Suppressor macrophage (primary cell): ENCODE data around the gene VAX1.
A peak's percentile ranks its signal among the peaks of the same experiment; 100 is the strongest.
"Not testable (repeated sequence)": the region's sequence is repeated elsewhere in the genome, so short reads cannot be mapped to it uniquely, and the experiment has no call there.

Experiments
- DNase-seq, 4 experiments: peaks; one replicate each; pipeline ENCODE4 v3.0.0-alpha.2; 2020 to 2022

Gene VAX1

GRCh38 chr10:117135480-117136140, 2.5 kb downstream of the VAX1 start:
- DNase-seq, result no peak

- DNase-seq, result peak in 1 of 4 experiments; percentile 6
These were observed 3.1 kb downstream of the VAX1 start for GRCh38 chr10:117135026-117135372.

DNA sequence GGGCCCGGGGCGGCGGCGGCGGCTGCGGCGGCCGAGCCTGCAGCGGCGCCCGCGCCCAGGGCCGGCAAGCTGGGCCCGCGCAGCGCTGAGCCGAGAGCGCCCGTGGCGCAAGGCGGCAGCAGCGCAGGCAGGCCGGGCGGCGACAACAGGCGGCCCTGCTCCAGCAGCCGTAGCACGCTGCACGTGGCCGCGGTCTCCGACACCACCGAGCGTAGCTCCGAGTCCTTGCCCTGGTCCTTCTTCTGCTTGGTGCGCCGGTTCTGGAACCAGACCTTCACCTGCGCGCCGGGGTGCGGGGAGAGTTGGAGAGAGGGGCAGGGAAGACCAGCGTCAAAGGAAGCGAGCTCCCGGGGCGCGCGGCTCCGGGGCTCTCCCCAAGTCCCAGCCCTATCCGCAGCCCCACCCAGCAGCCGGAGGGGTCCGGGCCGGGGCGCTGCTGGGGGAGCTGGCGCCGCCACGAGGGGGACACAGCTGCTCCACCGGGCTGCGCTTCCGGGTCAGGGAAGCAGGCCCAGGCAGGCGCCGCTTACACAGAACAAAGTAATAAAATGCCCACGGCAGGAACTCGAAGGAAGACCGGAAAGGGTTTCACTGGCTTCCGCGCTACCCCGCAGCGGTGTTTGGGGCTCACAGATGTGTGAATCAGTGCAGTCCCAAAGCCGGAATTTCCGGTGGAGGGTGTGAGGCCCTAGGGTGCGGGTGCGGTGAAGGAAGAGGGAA, 3.6 kb downstream of the VAX1 start:
- DNase-seq, result peak in 3 of 4 experiments; percentile 17 to 65 (median 45)

DNA sequence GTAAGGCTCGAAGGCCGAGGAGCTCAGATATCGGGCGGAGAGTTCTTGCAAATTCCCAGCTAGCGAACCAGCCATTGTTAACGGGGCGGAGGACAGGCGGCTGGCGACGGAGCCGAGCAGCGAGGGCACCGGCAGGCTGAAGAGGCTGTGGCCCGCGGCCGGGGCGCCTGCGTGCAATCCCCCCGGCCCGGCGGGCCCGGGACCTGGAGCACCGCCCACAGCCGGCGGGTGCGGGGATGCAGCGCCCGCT, 4.1 kb downstream of the VAX1 start:
- DNase-seq, result no peak

DNA sequence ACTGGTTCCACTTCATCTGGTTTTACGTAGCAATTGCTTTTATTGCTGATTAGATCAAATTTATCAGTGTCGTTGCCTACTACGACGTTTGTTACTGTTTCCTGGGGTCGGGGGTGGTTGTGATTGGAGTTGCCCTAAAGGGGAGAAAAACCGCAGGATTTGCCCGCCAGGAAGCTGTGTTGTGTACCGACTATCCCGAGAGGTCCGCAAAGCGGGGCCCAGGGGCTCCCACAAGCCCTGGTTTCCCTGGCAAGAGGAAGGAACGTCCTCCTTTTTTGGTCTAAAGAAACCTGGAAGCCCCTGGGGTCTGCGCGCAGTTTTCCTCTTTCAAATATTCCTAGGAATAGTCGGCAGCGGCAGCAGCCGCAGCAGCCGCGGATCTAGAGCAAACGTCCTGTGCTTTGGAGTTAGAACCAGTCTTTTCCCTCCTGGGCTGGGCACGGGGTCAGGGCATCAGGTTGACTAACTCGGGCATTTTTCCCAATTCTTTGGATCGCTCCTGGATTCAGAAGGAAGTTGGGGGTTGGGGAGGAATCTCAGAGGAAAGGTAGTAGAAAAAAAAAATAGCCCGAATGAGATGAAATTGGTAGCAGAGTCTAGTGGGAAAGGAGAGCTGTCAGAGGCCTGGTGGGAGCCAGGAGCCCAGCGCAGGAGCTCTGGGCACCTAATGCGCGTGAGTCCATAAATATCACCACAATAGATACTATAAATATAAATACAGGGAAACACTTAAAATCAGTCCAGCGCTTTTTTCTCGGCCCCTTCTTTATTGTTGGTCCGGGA, 4.6 kb downstream of the VAX1 start:
- DNase-seq, result no peak

DNA sequence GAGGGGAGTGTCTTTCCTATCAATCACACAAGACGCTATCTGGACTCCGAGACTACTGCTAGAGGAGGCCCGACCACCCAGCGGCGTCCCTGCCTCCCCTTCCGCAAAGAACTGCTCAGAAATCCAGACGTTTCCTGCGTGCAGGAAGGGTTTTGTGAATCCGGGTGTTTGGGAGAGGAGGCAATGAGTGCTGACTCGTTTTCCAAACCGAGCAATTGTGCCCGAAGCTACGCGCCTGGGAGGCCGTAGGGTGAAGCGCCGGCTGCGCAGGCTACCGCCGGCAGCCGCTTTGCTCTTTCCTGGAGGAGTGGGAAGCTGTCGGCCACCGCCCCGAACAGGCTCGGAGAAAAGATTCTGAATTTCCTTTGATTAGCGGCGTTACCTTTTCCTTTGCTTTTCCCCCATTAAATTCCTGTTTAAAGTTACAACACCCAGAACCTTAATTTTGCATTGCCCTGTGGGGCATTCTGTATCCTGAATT, 5.3 kb downstream of the VAX1 start:
- peak in 2 of 4 experiments; percentile 13 to 14 for DNase-seq

DNA sequence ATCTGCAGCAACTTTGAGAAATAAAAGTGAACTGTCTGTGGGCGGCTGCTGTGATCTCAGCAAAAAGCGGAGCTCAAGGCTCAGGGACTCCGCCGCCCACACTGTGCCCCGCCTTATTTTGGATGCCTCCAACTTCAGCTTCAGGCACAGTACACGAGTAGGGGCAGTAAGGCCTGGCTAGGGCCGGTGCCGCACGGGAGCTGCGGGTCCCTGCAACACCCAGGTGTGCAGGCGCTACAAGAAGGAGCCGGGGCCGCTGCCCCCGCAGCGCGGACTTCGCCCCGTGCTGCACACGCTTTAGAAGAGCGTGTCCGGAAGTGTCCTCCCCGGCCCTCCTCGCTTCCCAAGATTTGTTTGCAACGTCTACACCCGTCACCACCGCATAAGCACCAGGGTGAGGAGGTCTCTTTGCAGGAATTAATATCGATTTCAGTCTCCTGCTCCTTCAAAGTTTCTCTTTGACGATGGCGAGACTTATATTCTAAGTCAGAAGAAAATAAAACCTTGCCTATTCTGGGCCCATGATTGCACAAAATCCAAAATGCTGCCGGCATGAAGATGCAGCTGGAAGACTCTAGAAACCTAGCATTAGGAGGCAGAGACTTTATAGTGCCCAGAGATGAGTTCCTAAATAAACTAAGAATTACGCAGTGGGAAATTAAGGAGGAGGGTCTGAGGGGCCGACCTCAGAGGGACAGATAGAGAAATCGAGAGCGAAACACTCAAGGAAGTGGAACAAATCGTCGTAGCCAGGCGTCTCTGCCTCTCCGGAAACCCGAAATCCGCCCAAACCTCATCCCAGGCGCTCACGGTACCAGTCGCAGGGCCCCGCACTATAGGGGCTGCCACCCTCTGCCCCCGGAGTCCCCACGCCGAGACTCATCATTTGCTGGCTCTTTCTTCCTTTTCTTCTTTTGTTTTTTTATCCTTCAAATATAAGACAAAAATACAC, 6.4 kb downstream of the VAX1 start:
- DNase-seq, result peak; percentile 63 to 78 (median 74)

DNA sequence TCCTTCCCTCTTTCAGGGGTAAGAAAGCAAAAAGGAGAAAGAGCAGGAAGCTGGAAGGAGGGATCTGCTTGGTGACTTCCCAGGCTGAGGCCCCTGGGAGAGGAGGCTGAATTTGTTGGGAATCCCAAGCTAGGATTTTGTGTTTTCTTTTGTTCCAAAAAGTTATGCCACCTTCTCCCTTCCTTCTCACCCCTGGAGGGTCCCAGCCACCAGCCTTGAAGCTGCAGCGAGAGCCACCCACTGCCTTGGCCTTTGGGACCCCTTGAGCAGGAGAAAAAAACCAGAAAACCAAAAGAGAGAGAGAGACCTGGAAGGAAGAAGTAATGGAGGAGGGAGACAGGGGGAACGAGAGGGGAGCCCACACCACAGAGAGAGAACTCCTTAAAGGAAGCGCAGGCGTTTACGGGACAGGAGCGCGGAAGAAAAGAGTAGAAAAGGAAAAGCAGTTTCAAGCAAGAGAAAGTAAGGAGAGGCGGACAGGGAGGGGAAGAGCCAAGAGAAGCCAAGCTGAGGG, 7.2 kb downstream of the VAX1 start:
- DNase-seq, result no peak

- no peak for DNase-seq
These were observed 7.7 kb downstream of the VAX1 start for GRCh38 chr10:117130346-117130745.

DNA sequence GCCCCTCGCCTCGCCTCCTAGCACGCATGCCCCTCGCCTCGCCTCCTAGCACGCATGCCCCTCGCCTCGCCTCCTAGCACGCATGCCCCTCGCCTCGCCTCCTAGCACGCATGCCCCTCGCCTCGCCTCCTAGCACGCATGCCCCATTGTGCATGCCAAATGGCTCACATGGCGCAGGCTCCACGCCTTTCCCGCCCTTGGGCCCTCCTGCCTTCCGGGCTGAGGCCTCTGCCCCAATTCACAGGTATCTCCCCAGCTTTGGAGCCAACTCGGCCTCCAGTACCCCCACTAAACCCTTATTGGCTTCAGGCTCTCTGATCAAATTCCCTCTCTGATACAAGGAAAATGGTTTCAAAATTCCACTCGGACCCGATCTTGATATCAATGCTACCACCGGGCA, 11.4 kb downstream of the VAX1 start:
- not testable (repeated sequence) for DNase-seq

GRCh38 chr10:117126034-117126433, 12.0 kb downstream of the VAX1 start:
- no peak for DNase-seq

DNA sequence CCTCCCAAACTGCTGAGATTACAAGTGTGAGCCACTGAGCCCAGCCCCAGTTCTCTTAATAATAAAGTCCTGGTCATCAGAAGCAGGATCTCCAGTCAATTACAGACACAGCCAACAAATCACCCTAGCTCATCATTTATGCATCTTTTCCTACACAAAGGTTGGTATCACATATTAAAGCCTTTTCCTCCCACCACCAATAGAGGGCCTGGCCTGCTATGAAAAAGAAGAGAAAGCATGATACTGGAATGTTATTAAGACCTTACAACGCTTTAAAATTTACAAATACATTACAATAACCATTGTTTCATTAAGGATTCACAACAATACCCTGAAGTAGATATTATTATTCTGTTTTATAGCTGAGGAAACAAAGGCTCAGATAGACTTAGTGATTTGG, 25.9 kb downstream of the VAX1 start:
- peak in 2 of 4 experiments; percentile 6 to 17 for DNase-seq

DNA sequence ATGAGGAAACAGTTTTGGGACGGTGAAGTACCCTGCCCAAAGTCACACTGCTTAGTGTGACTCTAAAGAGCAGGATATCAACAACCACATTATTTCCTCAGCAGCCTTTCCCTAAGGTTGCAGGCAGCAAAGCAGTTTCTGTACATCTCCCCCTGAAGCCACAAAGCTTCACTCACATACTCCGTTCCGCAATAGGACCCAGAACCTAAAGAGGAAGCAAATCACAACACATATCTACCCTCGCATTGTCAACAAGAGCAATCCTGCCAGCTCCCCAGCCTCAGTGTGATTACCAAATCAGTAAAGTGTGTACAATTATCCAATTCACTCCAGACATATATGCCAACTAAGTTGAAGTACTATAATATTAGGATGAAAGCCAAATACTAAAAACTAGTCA, 30.8 kb downstream of the VAX1 start:
- DNase-seq, result peak; percentile 8 to 56 (median 48)

DNA sequence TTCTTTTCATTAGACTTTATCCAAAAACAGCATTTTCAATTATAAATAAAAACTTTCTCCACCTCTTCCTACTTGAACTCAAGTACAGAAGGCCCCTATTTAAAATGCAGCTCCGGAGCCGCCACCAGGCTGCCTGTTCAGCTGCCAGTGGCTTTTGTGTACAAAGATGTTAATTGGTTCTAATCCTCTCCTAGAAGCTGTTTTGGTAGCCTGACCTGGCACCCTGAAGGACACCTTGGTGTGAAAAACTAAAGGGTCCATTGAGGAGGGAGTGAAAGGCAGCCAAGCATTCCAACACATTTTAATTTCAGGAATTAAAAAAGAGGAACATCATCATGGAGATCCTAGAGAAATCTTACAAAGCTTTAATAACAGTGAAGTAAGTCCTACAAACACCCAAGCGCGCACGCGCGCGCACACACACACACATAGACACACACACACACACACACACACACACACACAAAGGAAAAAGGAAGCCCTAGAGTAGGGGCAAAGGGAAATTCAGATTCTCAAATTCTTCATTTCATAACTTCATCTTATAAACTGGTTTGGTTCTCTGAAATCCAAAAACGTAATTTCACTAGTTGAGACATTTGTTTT, 41.4 kb downstream of the VAX1 start:
- DNase-seq, result peak in 1 of 4 experiments; percentile 7

DNA sequence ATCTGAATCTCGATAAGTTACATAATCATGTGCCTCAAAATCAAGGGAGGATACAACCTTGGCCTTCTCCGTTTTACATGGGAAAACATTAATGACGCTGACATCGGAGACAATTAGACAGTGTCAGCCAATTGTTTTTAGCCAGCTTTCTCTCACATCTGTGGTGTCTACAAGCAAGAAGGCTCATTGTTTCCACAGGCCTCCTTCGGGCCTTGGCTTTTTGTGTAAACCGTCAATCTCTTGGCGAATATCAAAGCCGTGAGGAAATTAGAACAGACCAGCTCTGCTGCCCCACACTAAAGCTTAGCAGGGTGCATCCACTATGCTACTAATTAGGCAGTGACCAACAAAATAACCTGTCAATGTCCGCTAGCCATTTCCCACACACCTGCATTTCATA, 43.2 kb downstream of the VAX1 start:
- no peak for DNase-seq

DNA sequence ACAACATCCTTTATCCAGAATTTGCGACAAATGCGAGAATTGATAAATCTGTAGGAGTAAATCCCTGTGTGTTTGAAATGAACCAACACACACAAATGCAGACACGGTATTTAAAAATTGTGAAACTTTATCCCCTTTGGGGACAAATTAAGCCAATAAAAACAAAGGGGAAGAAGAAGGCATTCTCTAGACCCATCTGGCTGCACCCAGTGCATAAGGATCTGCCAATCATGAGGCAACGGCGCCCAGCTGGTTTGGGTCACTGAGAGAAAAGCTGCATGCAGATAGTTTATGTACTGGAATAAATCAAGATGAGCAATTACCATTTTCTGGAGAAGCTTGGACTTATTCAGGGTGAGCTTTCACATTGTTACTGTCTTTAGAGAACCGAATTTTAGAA, 45.7 kb downstream of the VAX1 start:
- DNase-seq, result no peak

DNA sequence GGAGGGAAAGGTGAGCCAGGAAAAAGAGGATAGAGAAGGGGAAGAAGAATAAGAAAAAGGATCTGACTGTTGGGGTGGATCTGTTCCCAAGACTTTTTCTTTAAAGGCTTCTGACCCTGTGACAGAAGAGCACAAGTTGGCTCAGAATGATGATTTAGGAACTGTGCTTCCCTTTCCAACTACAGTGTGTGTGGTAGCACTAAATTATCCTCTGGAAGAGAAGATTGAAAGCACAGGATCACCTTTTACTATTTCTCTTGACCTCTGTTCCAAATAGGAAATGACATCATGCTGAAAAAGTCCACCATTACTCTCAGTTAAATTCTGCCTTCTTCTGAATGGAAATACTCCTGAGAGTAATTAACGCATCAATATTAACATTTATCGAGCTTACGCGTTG, 47.2 kb downstream of the VAX1 start:
- no peak for DNase-seq

DNA sequence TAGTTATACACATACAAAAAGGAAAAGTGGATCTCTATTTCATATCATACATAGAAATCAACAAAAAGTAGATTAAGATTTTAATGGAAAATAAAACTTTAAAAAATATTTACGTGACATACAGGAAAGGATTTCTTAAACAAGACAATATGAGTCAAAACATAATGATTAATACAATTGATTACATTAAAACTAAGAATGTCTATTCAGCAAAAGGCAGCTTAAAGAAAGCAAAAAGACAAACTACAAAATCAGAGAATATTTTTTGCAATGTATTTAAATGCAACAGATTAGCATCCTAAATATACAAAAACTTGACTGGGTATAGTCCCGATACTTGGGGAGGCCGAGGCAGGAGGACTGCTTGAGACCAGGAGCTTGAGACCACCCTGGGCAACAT, 50.5 kb downstream of the VAX1 start:
- no peak for DNase-seq

DNA sequence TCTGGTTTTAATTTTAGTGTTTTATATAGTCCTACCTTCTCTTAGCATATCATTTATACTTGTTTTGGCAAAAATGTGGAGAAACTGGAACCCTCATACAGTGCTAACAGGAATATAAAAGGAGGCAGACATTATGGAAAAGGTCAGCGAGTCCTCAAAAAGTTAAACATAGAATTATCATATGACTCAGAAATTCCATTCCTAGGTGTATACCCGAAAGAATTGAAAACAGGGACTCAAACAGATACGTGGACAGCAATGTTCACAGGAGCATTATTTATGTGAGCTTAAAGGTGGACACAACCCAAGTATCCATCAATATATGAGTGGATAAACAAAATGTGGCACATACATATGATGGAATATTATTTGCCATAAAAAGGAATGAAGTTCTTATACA, 51.5 kb downstream of the VAX1 start:
- DNase-seq, result no peak

- DNase-seq, result not testable (repeated sequence)
These were observed 53.4 kb downstream of the VAX1 start for GRCh38 chr10:117084421-117085246.
